Skeletal muscle tissue (tissue), 4 donors: ENCODE measurements around the gene UQCRH. TPM values are rescaled to one million over a fixed set of nuclear protein-coding genes. Genes with fewer than 3 reads are reported as not detected.
"Not testable (repeated sequence)": the region's sequence is repeated elsewhere in the genome, so short reads cannot be mapped to it uniquely, and the experiment has no call there.

ENCODE experiments used
- H3K27ac ChIP-seq: one replicate; pipeline ENCODE4 v1.7.0; 2013; ENCODE audit warnings: mild to moderate bottlenecking, low read depth, low read length, inconsistent platforms
- H3K27me3 ChIP-seq, 3 donors: one replicate each; pipeline ENCODE4 v1.7.0; 2013; ENCODE audit warnings: low read length in 3 of 3; ENCODE audit not compliant: control insufficient read depth in 3 of 3, insufficient read depth in 3 of 3
- H3K36me3 ChIP-seq, 3 donors: one replicate each; pipeline ENCODE4 v1.7.0; 2013; ENCODE audit warnings: low read length in 3 of 3; ENCODE audit not compliant: control insufficient read depth in 3 of 3, insufficient read depth in 3 of 3
- H3K4me1 ChIP-seq, 3 donors: one replicate each; pipeline ENCODE4 v1.7.0; 2013; ENCODE audit warnings: low read length in 3 of 3, mild to moderate bottlenecking in 3 of 3; ENCODE audit not compliant: control insufficient read depth in 3 of 3, insufficient read depth in 3 of 3
- H3K4me3 ChIP-seq, 3 donors: one replicate each; pipeline ENCODE4 v1.7.0; 2013; ENCODE audit warnings: low read length in 3 of 3
- H3K9ac ChIP-seq, 3 donors: one replicate each; pipeline ENCODE4 v1.7.0; 2013; ENCODE audit warnings: low read length in 3 of 3, mild to moderate bottlenecking in 3 of 3, moderate library complexity in 2 of 3, low read depth in 1 of 3
- H3K9me3 ChIP-seq, 3 donors: one replicate each; pipeline ENCODE4 v1.7.0; 2013; ENCODE audit warnings: low read length in 3 of 3; ENCODE audit not compliant: control insufficient read depth in 3 of 3
- total RNA-seq: library from RNA; depleted of rRNA; stranded (reverse); fragments of >200 nt; gene quantifications from one replicate; pipeline ENCODE4 v1.2.3, GENCODE V29; 2014
- donor health status: Osteomylitis.

Gene UQCRH
- total RNA-seq, 1 donor from 2014 or later, result 480 TPM

GRCh38 chr1:46331786-46332540 is 28.5 kb downstream of the UQCRH start:
- not testable (repeated sequence) for H3K4me1 ChIP-seq, H3K36me3 ChIP-seq, H3K27ac ChIP-seq, H3K27me3 ChIP-seq, H3K9me3 ChIP-seq, H3K9ac ChIP-seq, H3K4me3 ChIP-seq

- Histone ChIP-seq H3K36me3 (no peaks in the 10 kb centered on the region), H3K4me1 (no peaks in the 10 kb centered on the region), H3K27ac (no peak overlapping the region), H3K27me3 (no peaks in the 10 kb centered on the region), H3K4me3 (no peak overlapping the region), H3K9ac (no peak overlapping the region), H3K9me3 (no peaks in the 10 kb centered on the region)
Measured at GRCh38 chr1:46333300-46334029, 30.0 kb downstream of the UQCRH start.

GRCh38 chr1:46334030-46334384 is 30.5 kb downstream of the UQCRH start:
- H3K9ac ChIP-seq, result no peak overlapping the region
- H3K9me3 ChIP-seq, result no peaks in the 10 kb centered on the region
- H3K27me3 ChIP-seq, result no peaks in the 10 kb centered on the region
- H3K36me3 ChIP-seq, result no peaks in the 10 kb centered on the region
- no peak overlapping the region for H3K27ac ChIP-seq
- H3K4me3 ChIP-seq, result no peak overlapping the region
- H3K4me1 ChIP-seq, result no peaks in the 10 kb centered on the region

GRCh38 chr1:46335081-46335480 is 31.6 kb downstream of the UQCRH start:
- Histone ChIP-seq H3K9ac (no peak overlapping the region), H3K27ac (no peak overlapping the region), H3K27me3 (no peaks in the 10 kb centered on the region), H3K4me1 (peaks cover 0 to 5% (median 0%) of the 10 kb centered on the region in 3 donors), H3K36me3 (no peaks in the 10 kb centered on the region), H3K9me3 (no peaks in the 10 kb centered on the region), H3K4me3 (no peak overlapping the region)

GRCh38 chr1:46337409-46337808 is 33.9 kb downstream of the UQCRH start:
- not testable (repeated sequence) for H3K27ac ChIP-seq, H3K36me3 ChIP-seq, H3K27me3 ChIP-seq, H3K4me3 ChIP-seq, H3K9me3 ChIP-seq, H3K9ac ChIP-seq
- peaks cover 11 to 22% (median 18%) of the 10 kb centered on the region in 3 donors for H3K4me1 ChIP-seq

GRCh38 chr1:46340404-46341221 is 37.1 kb downstream of the UQCRH start, which contains the start of gene NSUN4:
Gene NSUN4 (plus strand): TSS chr1:46340807. CDS start chr1:46340827, 20 bp downstream.
- H3K4me3 ChIP-seq, result peak within 1 kb of the TSS; percentile 81 to 100 (median 97)
- no peaks in the 10 kb centered on the region for H3K9me3 ChIP-seq
- H3K27ac ChIP-seq, result peak within 1 kb of the TSS; percentile 96
- H3K27me3 ChIP-seq, result no peaks in the 10 kb centered on the region
- peaks cover 17 to 31% (median 22%) of the 10 kb centered on the region in 3 donors for H3K4me1 ChIP-seq
- peak within 1 kb of the TSS; percentile 93 to 99 (median 99) for H3K9ac ChIP-seq
- peaks cover 16 to 29% (median 20%) of the 10 kb centered on the region in 3 donors for H3K36me3 ChIP-seq

- peak overlapping the region; percentile 81 to 100 (median 97) for H3K4me3 ChIP-seq
- H3K9ac ChIP-seq, result peak overlapping the region; percentile 93 to 99 (median 99)
- peaks cover 17 to 31% (median 22%) of the 10 kb centered on the region in 3 donors for H3K4me1 ChIP-seq
- H3K27me3 ChIP-seq, result no peaks in the 10 kb centered on the region
- peak overlapping the region; percentile 96 for H3K27ac ChIP-seq
- no peaks in the 10 kb centered on the region for H3K9me3 ChIP-seq
- H3K36me3 ChIP-seq, result peaks cover 16 to 29% (median 20%) of the 10 kb centered on the region in 3 donors
Measured at GRCh38 chr1:46341222-46342083, 38.0 kb downstream of the UQCRH start.

- H3K27ac ChIP-seq, result peak overlapping the region; percentile 96
- no peak overlapping the region for H3K4me3 ChIP-seq
- peaks cover 17 to 31% (median 22%) of the 10 kb centered on the region in 3 donors for H3K4me1 ChIP-seq
- no peaks in the 10 kb centered on the region for H3K9me3 ChIP-seq
- H3K9ac ChIP-seq, result peak overlapping the region in 1 of 3 donors; percentile 12
- peaks cover 21 to 35% (median 25%) of the 10 kb centered on the region in 3 donors for H3K36me3 ChIP-seq
- no peaks in the 10 kb centered on the region for H3K27me3 ChIP-seq
Measured at GRCh38 chr1:46342084-46342656, 38.7 kb downstream of the UQCRH start.
